ENCODE results near the gene ANKRD28. TPM values are rescaled to one million over a fixed set of nuclear protein-coding genes. Genes with fewer than 3 reads are reported as not detected.
"Not testable (repeated sequence)": the region's sequence is repeated elsewhere in the genome, so short reads cannot be mapped to it uniquely, and the experiment has no call there.

Gene ANKRD28
- total RNA-seq, result 10 to 100 TPM; 27.4 to 70.4 (median 43.2) TPM
- polyA plus RNA-seq, result 10 to 100 TPM in 1 of 2 donors, 1 to 10 TPM in 1; 8.7 to 10.7 TPM
- total RNA-seq, result 60.4 reads per million, percentile 75 among the genes with 10 or more reads in this experiment

DNA sequence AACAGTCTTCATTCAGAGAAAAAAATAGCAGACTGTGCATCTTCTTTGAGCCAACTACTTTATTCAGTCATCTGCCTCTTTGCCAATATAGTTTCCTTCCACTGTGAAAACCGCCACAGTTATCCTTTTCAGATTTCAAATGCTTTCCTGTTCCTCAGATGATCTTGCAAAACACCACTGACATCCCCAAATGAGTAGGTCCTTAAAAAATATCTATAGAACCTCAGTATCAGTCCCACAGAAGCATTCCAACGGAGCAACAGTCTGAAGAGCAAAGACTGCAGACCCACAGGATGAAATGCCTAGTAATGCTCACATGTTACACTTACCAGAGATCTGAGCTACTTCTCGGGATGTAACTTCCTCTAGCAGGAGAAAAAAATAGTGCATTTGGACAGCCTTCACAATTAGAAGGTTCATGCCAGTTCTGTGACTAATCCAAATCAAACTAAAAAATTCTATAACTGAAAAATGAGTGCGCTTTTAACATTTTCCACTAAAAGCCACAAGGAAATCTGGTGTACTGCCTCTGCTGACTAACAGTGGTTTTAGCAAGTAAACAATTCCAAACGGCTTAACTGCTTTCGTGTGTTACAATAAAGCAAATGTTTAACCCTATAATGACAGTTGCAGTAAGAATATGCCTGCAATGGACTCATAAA lies at the start of gene ANKRD28:
Gene ANKRD28, minus strand, starts transcription at position 338 of the 662 bp plus-strand sequence. CDS start 1,458 bp downstream, outside the sequence.
- intact Hi-C loops (cut with micrococcal nuclease), result loop anchor here in 1 of 2 donors (1.0 to 5.0 kb wide), 7 partner anchors 8 to 370 kb away; partner anchors contain the start of genes BTD, EAF1, HACL1 and METTL6
- ATAC-seq (peak; percentile 67), DNase-seq (peak in 5 of 9 donors; percentile 8 to 29 (median 20))
- POLR2A ChIA-PET, result interaction anchor here (1.0 kb wide), 1 partner anchor 24 kb away, joined by 3 read pairs; no protein-coding TSS in a partner anchor
- H3K4me3 ChIP-seq (ENCODE audit: low read length), result peak within 1 kb of the TSS; percentile 0
- H3K9me3 ChIP-seq (ENCODE audit: control insufficient read depth in 2 of 3, low read length in 3 of 3), result no peaks in the 10 kb centered on the region
- CTCF ChIA-PET, result interaction anchor here (0.5 kb wide), 1 partner anchor 252 kb away, joined by 3 read pairs; no protein-coding TSS in a partner anchor
- Mint-ChIP-seq H3K4me1 (peaks cover 42 to 84% (median 76%) of the 10 kb centered on the region in 7 donors), H3K9me3 (peaks cover 0 to 2% (median 0%) of the 10 kb centered on the region in 11 donors), H3K27ac (peak within 1 kb of the TSS in 8 of 9 donors; percentile 2 to 97 (median 50)), H3K36me3 (peaks cover 0 to 15% (median 5%) of the 10 kb centered on the region in 5 donors), H3K4me3 (peak within 1 kb of the TSS in 9 of 10 donors; percentile 28 to 96 (median 57)), H3K27me3 (no peaks in the 10 kb centered on the region)
- no peaks in the 10 kb centered on the region for H3K27me3 ChIP-seq (ENCODE audit: control insufficient read depth in 2 of 2, insufficient read depth in 2 of 2, low read length in 2 of 2)
- H3K36me3 ChIP-seq (ENCODE audit: control insufficient read depth in 2 of 3, insufficient read depth in 3 of 3, low read length in 3 of 3), result no peaks in the 10 kb centered on the region
- no peak within 1 kb of the TSS for H3K27ac ChIP-seq (ENCODE audit: low read depth, low read length)
- peaks cover 26 to 38% of the 10 kb centered on the region in 2 donors for H3K4me1 ChIP-seq (ENCODE audit: control insufficient read depth in 2 of 2, insufficient read depth in 2 of 2, low read length in 2 of 2)

DNA sequence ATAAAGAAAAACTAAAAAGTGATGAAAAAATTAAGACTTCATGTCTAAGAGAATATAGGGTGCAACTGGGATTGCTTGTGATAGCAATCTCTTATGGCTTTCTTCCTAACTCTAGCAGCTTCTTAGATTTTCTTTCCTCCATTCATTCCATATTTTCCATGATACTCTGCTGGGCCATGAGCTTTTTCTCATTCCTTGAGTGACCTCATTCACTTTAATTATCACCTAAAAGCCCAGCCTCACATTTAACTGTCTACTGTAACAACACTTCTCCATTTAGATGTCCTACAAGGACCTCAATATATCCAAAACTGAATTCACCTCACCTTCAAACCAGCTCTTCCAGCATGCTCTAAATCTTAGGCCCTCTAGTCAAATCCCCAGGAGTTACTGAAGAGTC lies 49.5 kb upstream of the ANKRD28 start:
- no peaks in the 10 kb centered on the region for H3K4me1 ChIP-seq (ENCODE audit: control insufficient read depth in 2 of 2, insufficient read depth in 2 of 2, low read length in 2 of 2)
- Mint-ChIP-seq H3K9me3 (peaks cover 0 to 12% (median 5%) of the 10 kb centered on the region in 11 donors), H3K27ac (peak overlapping the region in 2 of 9 donors; percentile 10 to 28), H3K4me1 (peaks cover 11 to 67% (median 52%) of the 10 kb centered on the region in 7 donors), H3K36me3 (peaks cover 5 to 51% (median 26%) of the 10 kb centered on the region in 5 donors), H3K27me3 (no peaks in the 10 kb centered on the region), H3K4me3 (no peak overlapping the region)
- H3K27me3 ChIP-seq (ENCODE audit: control insufficient read depth in 2 of 2, insufficient read depth in 2 of 2, low read length in 2 of 2), result no peaks in the 10 kb centered on the region
- H3K36me3 ChIP-seq (ENCODE audit: control insufficient read depth in 2 of 3, insufficient read depth in 3 of 3, low read length in 3 of 3), result no peaks in the 10 kb centered on the region
- POLR2A ChIA-PET, result no interaction called here
- intact Hi-C loops (cut with micrococcal nuclease), result no loop called here
- CTCF ChIA-PET, result interaction anchor here (1.4 kb wide), 1 partner anchor 13 kb away, joined by 5 read pairs; no protein-coding TSS in a partner anchor
- ATAC-seq (no peak), DNase-seq (no peak)
- no peaks in the 10 kb centered on the region for H3K9me3 ChIP-seq (ENCODE audit: control insufficient read depth in 2 of 3, low read length in 3 of 3)
- no peak overlapping the region for H3K4me3 ChIP-seq (ENCODE audit: low read length)
- H3K27ac ChIP-seq (ENCODE audit: low read depth, low read length), result no peak overlapping the region

DNA sequence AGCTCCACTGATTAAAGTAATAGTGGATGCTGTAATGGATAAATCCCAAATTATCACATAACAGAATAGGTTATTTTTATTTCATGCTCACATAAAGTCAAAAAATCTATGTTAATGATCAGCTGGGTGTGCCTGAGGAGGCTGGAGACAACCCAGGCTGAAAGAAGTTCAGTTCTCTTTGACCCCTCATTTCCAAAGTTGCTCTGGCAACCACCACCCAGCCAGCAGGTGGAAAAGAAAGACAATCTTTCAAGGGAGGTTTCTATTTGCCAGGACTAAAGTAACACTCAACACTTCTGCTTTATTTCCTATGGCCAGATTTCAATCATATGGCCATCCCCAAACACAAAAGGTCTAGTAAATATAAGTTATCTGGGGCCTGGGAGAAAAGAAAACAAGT lies 48.8 kb upstream of the ANKRD28 start:
- peaks cover 0 to 14% (median 5%) of the 10 kb centered on the region in 11 donors for H3K9me3 Mint-ChIP-seq
- H3K36me3 ChIP-seq (ENCODE audit: control insufficient read depth in 2 of 3, insufficient read depth in 3 of 3, low read length in 3 of 3), result no peaks in the 10 kb centered on the region
- no peaks in the 10 kb centered on the region for H3K27me3 Mint-ChIP-seq
- peaks cover 11 to 67% (median 52%) of the 10 kb centered on the region in 7 donors for H3K4me1 Mint-ChIP-seq
- no peak overlapping the region for H3K4me3 Mint-ChIP-seq
- DNase-seq (no peak), ATAC-seq (no peak)
- intact Hi-C loops (cut with micrococcal nuclease), result no loop called here
- H3K27ac Mint-ChIP-seq, result no peak overlapping the region
- H3K4me1 ChIP-seq (ENCODE audit: control insufficient read depth in 2 of 2, insufficient read depth in 2 of 2, low read length in 2 of 2), result no peaks in the 10 kb centered on the region
- H3K4me3 ChIP-seq (ENCODE audit: low read length), result no peak overlapping the region
- no peak overlapping the region for H3K27ac ChIP-seq (ENCODE audit: low read depth, low read length)
- POLR2A ChIA-PET, result interaction anchor here (0.6 kb wide), 1 partner anchor 10 kb away, joined by 3 read pairs; no protein-coding TSS in a partner anchor
- no peaks in the 10 kb centered on the region for H3K9me3 ChIP-seq (ENCODE audit: control insufficient read depth in 2 of 3, low read length in 3 of 3)
- CTCF ChIA-PET, result interaction anchor here (1.4 kb wide), 1 partner anchor 12 kb away, joined by 5 read pairs; no protein-coding TSS in a partner anchor
- peaks cover 5 to 48% (median 28%) of the 10 kb centered on the region in 5 donors for H3K36me3 Mint-ChIP-seq
- no peaks in the 10 kb centered on the region for H3K27me3 ChIP-seq (ENCODE audit: control insufficient read depth in 2 of 2, insufficient read depth in 2 of 2, low read length in 2 of 2)

DNA sequence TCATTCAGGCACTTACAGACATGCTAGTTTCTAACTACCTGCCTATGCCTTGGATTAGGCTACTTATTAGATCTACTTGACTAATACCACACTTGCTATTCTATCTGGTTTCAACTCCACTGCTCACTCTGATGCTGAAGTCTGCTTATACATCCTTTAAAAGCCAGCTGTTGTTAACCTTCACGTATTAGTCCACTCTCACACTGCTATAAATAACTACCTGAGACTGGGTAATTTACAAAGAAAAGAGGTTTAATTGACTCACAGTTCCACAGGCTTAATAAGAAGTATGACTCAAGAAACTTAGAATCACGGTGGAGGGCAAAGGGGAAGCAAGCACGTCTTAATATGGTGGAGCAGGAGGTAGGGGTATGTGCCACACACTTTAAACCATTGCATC lies 47.7 kb upstream of the ANKRD28 start:
- H3K36me3 ChIP-seq (ENCODE audit: control insufficient read depth in 2 of 3, insufficient read depth in 3 of 3, low read length in 3 of 3), result no peaks in the 10 kb centered on the region
- Mint-ChIP-seq H3K27me3 (no peaks in the 10 kb centered on the region), H3K9me3 (peaks cover 2 to 26% (median 12%) of the 10 kb centered on the region in 11 donors), H3K4me1 (peaks cover 11 to 63% (median 54%) of the 10 kb centered on the region in 7 donors), H3K36me3 (peaks cover 12 to 51% (median 31%) of the 10 kb centered on the region in 5 donors), H3K27ac (no peak overlapping the region), H3K4me3 (no peak overlapping the region)
- H3K4me3 ChIP-seq (ENCODE audit: low read length), result no peak overlapping the region
- intact Hi-C loops (cut with micrococcal nuclease), result no loop called here
- no peaks in the 10 kb centered on the region for H3K9me3 ChIP-seq (ENCODE audit: control insufficient read depth in 2 of 3, low read length in 3 of 3)
- no peaks in the 10 kb centered on the region for H3K27me3 ChIP-seq (ENCODE audit: control insufficient read depth in 2 of 2, insufficient read depth in 2 of 2, low read length in 2 of 2)
- ChIA-PET POLR2A (no interaction called here), CTCF (no interaction called here)
- ATAC-seq, result no peak
- no peaks in the 10 kb centered on the region for H3K4me1 ChIP-seq (ENCODE audit: control insufficient read depth in 2 of 2, insufficient read depth in 2 of 2, low read length in 2 of 2)
- DNase-seq, result no peak
- H3K27ac ChIP-seq (ENCODE audit: low read depth, low read length), result no peak overlapping the region

DNA sequence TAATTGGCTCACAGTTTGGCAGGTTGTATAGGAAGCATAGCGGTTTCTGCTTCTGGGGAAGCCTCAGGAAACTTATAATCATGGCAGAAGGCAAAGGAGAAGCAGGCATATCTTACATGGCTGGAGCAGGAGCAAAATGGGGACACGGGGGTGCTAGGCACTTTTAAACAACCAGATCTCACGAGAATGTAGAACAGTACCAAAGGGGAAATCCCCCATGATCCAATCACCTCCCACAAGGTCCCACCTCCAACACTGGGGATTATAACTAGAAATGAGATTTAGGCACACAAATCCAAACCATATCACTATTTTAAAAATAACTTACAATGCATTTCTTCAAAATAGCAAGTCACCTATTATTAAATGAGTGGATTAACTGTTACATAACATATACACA lies 47.1 kb upstream of the ANKRD28 start:
- Mint-ChIP-seq H3K9me3 (peaks cover 4 to 31% (median 18%) of the 10 kb centered on the region in 11 donors), H3K4me1 (peaks cover 11 to 65% (median 59%) of the 10 kb centered on the region in 7 donors), H3K27ac (peak overlapping the region in 1 of 9 donors; percentile 19), H3K36me3 (peaks cover 14 to 54% (median 37%) of the 10 kb centered on the region in 5 donors), H3K4me3 (peak overlapping the region in 1 of 10 donors; percentile 3), H3K27me3 (no peaks in the 10 kb centered on the region)
- DNase-seq (no peak), ATAC-seq (no peak)
- CTCF ChIA-PET, result no interaction called here
- Histone ChIP-seq H3K27ac (ENCODE audit: low read depth, low read length) (no peak overlapping the region), H3K36me3 (ENCODE audit: control insufficient read depth in 2 of 3, insufficient read depth in 3 of 3, low read length in 3 of 3) (no peaks in the 10 kb centered on the region), H3K4me3 (ENCODE audit: low read length) (no peak overlapping the region), H3K27me3 (ENCODE audit: control insufficient read depth in 2 of 2, insufficient read depth in 2 of 2, low read length in 2 of 2) (no peaks in the 10 kb centered on the region), H3K4me1 (ENCODE audit: control insufficient read depth in 2 of 2, insufficient read depth in 2 of 2, low read length in 2 of 2) (no peaks in the 10 kb centered on the region), H3K9me3 (ENCODE audit: control insufficient read depth in 2 of 3, low read length in 3 of 3) (no peaks in the 10 kb centered on the region)
- POLR2A ChIA-PET, result interaction anchor here (0.6 kb wide), 1 partner anchor 385 kb away, joined by 3 read pairs; no protein-coding TSS in a partner anchor
- intact Hi-C loops (cut with micrococcal nuclease), result no loop called here

DNA sequence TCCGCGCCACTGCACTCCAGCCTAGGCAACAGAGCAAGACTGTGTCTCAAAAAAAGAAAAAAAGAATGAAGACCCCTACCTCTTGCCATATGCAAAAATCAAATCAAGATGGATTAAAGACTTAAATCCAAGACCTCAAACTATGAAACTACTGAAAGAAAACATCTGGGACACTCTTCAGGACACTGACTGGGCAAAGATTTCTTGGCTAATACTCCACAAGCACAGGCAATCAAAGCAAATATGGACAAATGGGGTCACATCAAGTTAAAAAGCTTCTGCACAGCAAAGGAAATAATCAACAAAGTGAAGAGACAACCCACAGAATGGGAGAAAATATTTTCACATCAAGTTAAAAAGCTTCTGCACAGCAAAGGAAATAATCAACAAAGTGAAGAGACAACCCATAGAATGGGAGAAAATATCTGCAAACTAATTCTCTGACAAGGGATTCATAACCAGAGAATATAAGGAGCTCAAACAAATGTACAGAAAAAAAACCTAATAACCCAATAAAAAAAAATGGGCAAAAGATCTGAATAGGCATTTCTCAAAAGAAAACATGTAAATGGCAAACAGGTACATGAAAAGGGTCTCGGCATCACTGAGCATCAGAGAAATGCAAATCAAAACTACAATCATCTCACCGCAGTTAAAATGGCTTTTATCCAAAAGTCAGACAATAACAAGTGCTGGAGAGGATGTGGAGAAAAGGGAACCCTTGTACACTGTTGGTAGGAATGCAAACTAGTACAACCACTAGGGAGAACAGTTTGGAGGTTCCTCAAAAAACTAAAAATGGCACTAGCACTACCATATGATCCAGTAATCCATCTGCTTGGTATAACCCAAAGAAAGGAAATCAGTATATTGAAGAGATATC lies 43.6 kb upstream of the ANKRD28 start:
- H3K9me3 ChIP-seq (ENCODE audit: control insufficient read depth in 2 of 3, low read length in 3 of 3); H3K27ac Mint-ChIP-seq; H3K27ac ChIP-seq (ENCODE audit: low read depth, low read length); H3K36me3 ChIP-seq (ENCODE audit: control insufficient read depth in 2 of 3, insufficient read depth in 3 of 3, low read length in 3 of 3); intact Hi-C loops (cut with micrococcal nuclease); ATAC-seq; DNase-seq; H3K27me3 Mint-ChIP-seq; H3K27me3 ChIP-seq (ENCODE audit: control insufficient read depth in 2 of 2, insufficient read depth in 2 of 2, low read length in 2 of 2); POLR2A ChIA-PET; H3K4me1 ChIP-seq (ENCODE audit: control insufficient read depth in 2 of 2, insufficient read depth in 2 of 2, low read length in 2 of 2); H3K4me3 Mint-ChIP-seq; H3K4me3 ChIP-seq (ENCODE audit: low read length); CTCF ChIA-PET: not testable (repeated sequence)
- Mint-ChIP-seq H3K4me1 (peaks cover 14 to 61% (median 52%) of the 10 kb centered on the region in 7 donors), H3K36me3 (peaks cover 14 to 63% (median 49%) of the 10 kb centered on the region in 5 donors), H3K9me3 (peaks cover 7 to 56% (median 25%) of the 10 kb centered on the region in 11 donors)

All from naive thymus-derived CD4-positive, alpha-beta T cell (primary cell).